HG02588 (cell line): ENCODE data around the gene FGGY.
A peak's percentile ranks its signal among the peaks of the same experiment; 100 is the strongest.

Experiments used
- ATAC-seq: cut with Tn5 transposase; IDR thresholded peaks from one replicate; pipeline ENCODE4 v1.9.1; 2021; ENCODE audit warnings: mild to moderate bottlenecking, moderate library complexity; ENCODE audit not compliant: unreplicated experiment

Gene FGGY

DNA sequence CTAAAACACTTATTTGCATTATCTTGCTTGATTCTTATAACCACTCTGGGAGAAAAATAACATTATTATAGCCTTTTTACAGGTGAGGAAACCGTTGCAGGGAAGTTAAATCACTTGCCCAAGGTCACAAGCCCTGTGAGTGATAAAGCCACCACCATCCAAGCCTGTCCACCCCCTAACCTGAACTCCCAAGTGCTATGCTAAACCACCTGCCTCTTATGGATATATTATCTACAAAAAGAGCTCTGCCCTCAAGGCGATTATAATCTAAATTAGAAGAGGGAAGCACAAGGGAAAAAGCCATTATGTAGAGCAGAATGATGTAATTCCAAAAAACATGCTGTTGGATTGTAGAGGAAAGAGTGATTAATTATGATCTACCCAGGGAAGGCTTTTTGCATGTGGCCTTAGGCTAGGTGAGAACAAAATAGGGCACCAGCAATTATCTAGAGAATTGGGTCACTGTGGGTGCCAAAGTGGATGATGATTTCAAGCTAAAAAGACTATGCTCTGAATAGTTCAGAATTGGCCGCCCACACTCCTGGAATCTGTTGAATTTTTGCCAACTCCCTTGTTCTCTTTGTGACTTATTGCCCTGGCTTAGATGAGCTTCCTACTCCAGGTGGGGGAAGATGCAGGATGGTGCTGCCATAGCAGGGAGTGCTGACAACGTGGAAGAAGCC lies 205.3 kb downstream of the FGGY start:
- no peak for ATAC-seq

DNA sequence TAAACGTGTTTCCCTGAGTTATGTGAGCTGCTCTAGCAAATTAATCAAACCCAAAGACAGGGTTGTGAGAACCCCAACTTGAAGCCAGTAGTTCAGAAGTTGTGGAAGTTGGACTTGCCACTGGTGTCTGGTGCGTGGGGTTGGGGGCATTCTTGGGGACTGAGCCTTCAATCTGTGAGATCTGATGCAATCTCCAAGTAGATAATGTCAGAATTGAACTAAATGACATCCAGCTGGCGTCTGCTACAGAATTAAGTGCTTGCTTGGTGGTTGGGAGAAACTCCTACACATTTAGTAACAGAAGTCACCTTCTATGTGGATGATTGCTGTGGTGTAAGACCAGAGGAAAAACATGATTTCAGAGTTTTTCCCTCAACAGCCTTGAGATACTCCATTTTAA lies 207.4 kb downstream of the FGGY start:
- no peak for ATAC-seq

GRCh38 chr1:59505596-59506028 lies 208.7 kb downstream of the FGGY start:
- ATAC-seq: no peak

- ATAC-seq: peak; percentile 91
These were observed 210.1 kb downstream of the FGGY start for GRCh38 chr1:59506952-59507351.

GRCh38 chr1:59509341-59509875 lies 212.5 kb downstream of the FGGY start:
- ATAC-seq: no peak

GRCh38 chr1:59510249-59510648 lies 213.4 kb downstream of the FGGY start:
- no peak for ATAC-seq

DNA sequence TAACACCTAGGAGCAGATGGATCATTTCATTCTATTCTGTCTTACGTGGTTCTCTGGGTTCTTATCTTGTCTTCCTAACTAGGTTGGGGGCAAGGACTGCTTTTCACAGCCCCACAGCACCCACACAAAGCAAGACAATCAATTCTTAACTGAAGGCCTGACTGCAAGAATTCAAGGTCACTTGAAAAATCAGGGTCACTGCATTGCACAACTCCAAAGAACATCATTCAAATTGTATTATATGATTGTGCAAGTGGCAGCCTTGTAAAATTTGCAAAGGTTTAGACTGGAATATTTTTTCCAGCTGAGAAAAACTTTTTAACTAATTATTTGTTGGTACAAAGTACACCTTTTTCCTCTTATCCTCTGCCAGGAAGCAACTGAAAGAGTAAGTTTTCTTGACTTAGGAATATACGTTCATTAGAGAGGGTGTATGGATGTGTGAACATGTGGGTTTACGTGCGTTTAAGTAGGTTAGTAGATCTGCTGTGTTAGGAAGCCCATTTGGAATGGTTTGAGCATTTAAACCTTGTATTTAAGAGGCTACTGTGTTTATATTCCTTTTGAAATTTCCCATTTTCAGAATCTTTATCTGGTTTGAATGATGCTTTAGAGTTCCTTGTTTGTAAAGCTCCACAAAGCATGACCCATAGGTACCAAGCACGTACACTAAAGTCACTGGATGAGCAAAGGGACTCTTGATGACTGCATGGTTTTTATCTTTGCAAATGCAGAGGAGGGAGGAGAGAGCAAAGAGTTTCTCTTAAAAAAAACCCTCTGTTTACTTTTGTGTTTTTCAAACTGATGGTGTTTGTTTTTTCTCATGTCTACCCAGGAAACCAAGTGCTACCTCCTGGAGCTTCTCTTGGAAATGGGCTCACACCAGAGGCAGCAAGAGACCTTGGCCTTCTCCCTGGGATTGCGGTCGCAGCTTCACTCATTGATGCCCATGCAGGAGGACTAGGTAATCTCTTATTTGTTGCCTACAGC lies 214.9 kb downstream of the FGGY start:
- ATAC-seq: no peak

- no peak for ATAC-seq
These were observed 215.8 kb downstream of the FGGY start for GRCh38 chr1:59512702-59513101.

GRCh38 chr1:59514061-59514909 lies 217.4 kb downstream of the FGGY start:
- no peak for ATAC-seq

DNA sequence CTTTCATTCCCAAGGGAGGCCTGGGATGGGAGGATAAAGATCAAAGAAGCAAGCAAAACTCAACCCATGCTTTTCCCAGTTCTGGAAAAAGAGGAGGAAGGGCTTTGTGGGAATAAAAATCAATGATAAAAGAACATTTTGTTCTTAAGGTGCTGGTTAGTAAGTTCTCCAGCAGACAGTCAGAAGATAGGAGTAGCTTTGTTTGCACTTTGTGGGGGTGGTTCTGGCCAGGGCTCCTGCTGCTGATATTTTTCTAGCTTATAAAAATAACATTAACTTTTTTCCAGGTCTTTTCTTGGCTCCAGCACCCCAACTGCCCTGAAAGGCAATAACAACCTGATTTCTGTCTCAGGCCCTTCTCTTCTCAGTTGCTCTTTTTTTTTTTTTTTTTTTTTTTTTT lies 220.0 kb downstream of the FGGY start:
- ATAC-seq: no peak

DNA sequence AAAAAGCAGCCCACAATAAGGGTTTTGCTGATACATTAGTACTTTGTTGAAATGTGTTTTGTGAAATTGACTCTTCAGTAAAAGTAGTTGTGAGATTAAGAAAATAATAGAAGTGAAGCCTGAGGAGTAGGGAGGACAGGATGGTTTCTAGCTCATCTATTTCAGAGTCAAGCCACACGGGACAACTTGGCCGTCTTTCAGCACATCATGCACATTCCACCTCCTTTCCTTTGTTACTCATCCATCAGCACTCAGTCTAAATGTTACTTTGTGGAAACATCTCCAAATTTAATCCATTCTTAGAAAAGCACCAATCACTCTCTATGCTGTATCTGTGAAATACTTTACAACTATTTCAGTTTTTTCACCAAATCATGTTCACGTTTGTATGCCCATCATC lies 223.3 kb downstream of the FGGY start:
- ATAC-seq: no peak

DNA sequence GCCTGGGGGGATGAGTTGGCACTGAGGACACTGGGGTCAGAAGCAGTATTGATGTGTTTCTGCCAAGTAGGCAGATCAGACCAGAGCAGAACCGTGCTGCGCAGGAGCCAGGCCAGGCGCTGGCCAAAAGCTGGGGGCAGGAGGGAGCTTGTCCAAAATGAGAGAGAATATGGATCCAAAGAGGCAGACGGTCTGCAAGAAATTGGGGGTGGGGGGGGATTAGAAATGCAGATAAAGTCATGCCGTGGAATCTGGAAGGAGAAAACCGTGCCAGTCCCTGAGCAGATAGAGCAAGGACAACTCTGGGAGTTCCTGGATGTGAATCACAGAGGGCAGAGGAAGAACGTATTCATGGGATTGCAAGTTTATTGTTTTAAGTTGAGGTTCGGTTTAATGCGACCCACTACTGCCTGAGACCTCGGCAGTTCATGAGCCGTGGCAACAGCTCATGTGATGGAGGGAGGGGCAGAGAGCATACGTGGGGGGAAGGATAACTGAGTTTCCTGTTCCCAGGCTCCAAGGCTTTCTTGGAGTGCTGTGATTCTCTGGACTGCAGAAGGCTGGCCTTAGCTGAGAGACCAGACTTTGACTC lies 224.0 kb downstream of the FGGY start:
- no peak for ATAC-seq

GRCh38 chr1:59521456-59521855 lies 224.6 kb downstream of the FGGY start:
- no peak for ATAC-seq

DNA sequence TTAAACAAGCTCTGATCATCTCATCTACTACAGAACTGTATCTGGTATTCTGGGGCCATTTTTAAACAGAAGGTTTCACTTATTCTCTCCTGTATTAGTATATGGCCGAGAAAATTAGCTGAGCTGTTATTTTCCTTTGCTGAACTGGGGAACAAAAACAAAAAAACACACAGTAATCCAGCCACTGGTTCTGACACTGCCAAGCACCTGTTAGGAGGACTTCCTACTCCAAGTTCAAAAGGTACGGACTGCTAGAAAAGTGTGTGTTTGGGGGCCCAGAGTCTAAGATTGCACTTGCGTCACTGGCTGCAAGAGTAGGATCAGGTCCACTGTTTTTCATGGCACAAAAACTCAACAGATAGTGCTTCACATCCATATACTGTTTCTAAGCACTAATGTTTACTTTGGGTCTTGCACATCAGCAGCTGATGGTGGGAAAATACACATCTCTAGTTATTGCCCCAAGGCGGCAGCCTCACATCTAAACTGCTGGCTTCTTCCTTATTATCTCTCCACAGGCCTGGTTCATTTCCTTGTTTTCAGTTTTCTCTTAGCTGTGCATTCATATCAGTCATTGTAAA lies 226.1 kb downstream of the FGGY start:
- ATAC-seq: no peak

GRCh38 chr1:59523745-59524450 lies 227.0 kb downstream of the FGGY start:
- ATAC-seq: no peak

- ATAC-seq: no peak
These were observed 229.3 kb downstream of the FGGY start for GRCh38 chr1:59526240-59526639.

- ATAC-seq: no peak
These were observed 231.6 kb downstream of the FGGY start for GRCh38 chr1:59528471-59528870.

DNA sequence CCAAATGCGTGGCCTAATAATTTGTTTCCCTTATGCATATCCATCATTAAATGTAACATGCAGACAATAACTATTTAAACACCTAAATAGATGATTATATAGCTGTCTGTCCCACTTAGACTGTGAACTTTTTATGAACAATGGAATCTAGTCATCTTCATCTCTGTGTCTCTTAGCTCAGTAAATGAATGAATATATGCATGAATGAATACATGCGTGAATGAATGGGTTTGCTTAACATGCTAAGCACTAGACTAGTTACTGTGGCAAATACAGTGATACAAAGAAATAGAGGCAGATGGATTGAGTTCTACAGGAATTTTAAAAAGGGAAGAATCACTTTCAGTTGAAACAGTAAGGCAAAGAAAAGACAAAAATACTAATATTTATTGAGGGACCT lies 232.0 kb downstream of the FGGY start:
- no peak for ATAC-seq

- ATAC-seq: no peak
These were observed 233.2 kb downstream of the FGGY start for GRCh38 chr1:59530119-59530518.

DNA sequence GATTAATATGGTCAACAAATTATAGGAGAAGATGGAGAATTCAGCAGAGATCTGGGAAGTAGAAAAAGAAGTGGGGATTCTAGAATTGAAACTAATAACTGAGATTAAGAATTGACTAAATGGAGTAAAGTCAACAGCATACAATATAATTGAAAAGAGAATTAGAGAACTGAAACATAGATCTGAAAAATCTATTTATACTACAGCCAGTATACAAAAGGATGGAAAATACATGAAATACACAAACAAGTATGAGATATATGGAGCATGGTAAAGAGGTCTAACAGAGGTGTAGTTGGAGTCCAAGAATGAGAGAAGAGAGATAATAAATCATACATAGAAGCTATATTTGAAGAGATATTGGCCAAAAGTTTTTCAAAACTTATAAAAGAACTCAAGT lies 235.2 kb downstream of the FGGY start:
- ATAC-seq: no peak
